WI38 (cell line): ENCODE measurements around the gene SLC2A9.
"Not testable (repeated sequence)": the region's sequence is repeated elsewhere in the genome, so short reads cannot be mapped to it uniquely, and the experiment has no call there.

ENCODE experiments used
- H3K4me3 ChIP-seq: 2 replicates; pipeline ENCODE4 v1.5.1; 2011; ENCODE audit warnings: low read depth, mild to moderate bottlenecking, control low read depth, low read length
- CTCF ChIP-seq: IDR thresholded peaks from 2 replicates; pipeline ENCODE4 v1.5.1; 2012; ENCODE audit warnings: low read depth, mild to moderate bottlenecking, control low read depth, low read length

Gene SLC2A9

GRCh38 chr4:9994246-9994847 is 26.9 kb downstream of the SLC2A9 start:
- TF ChIP-seq CTCF, result no peak
- no peak overlapping the region for H3K4me3 ChIP-seq

GRCh38 chr4:9989918-9990635 is 31.2 kb downstream of the SLC2A9 start:
- no peak for TF ChIP-seq CTCF
- no peak overlapping the region for H3K4me3 ChIP-seq

- no peak for TF ChIP-seq CTCF
- H3K4me3 ChIP-seq, result no peak overlapping the region
These were observed 32.4 kb downstream of the SLC2A9 start for GRCh38 chr4:9988933-9989332.

GRCh38 chr4:9988363-9988749 is 32.9 kb downstream of the SLC2A9 start:
- H3K4me3 ChIP-seq, result no peak overlapping the region
- TF ChIP-seq CTCF, result no peak

GRCh38 chr4:9987749-9988362 is 33.4 kb downstream of the SLC2A9 start:
- TF ChIP-seq CTCF, result no peak
- no peak overlapping the region for H3K4me3 ChIP-seq

GRCh38 chr4:9984621-9985020 is 36.7 kb downstream of the SLC2A9 start:
- TF ChIP-seq CTCF, result no peak
- no peak overlapping the region for H3K4me3 ChIP-seq

- H3K4me3 ChIP-seq, result no peak overlapping the region
- TF ChIP-seq CTCF, result no peak
These were observed 38.1 kb downstream of the SLC2A9 start for GRCh38 chr4:9983211-9983610.

- not testable (repeated sequence) for H3K4me3 ChIP-seq
These were observed 39.4 kb downstream of the SLC2A9 start for GRCh38 chr4:9981899-9982298.
